PFSK-1 (cell line): ENCODE data around the gene TOPAZ1.

Experiments used
- FOXP2 ChIP-seq: optimal IDR thresholded peaks from 2 replicates; pipeline ENCODE3; 2011; ENCODE audit warnings: borderline replicate concordance, control low read depth, inconsistent platforms; ENCODE audit not compliant: insufficient read depth; ENCODE audit errors: extremely low read length, extremely low read depth
- POLR2AphosphoS5 ChIP-seq: IDR thresholded peaks from 2 replicates; pipeline ENCODE4 v1.6.1; 2012; ENCODE audit warnings: low read depth, mild to moderate bottlenecking, control low read depth, low read length, moderate library complexity
- REST ChIP-seq, 2 experiments: IDR thresholded peaks; 2 replicates each; pipeline versions ENCODE4 v1.6.1 to v1.8.0; 2011 to 2012; ENCODE audit warnings: low read depth in 2 of 2, low read length in 2 of 2, control low read depth in 1 of 2, inconsistent platforms in 1 of 2, mild to moderate bottlenecking in 1 of 2, moderate library complexity in 1 of 2; ENCODE audit not compliant: insufficient read depth in 1 of 2
- SIN3A ChIP-seq: IDR thresholded peaks from 2 replicates; pipeline ENCODE4 v1.6.1; 2012; ENCODE audit warnings: mild to moderate bottlenecking, low read length, moderate library complexity, borderline replicate concordance; ENCODE audit not compliant: insufficient read depth
- TAF1 ChIP-seq: IDR thresholded peaks from 2 replicates; pipeline ENCODE4 v1.6.1; 2012; ENCODE audit warnings: low read length, control low read depth, borderline replicate concordance; ENCODE audit not compliant: insufficient read depth

Gene TOPAZ1

GRCh38 chr3:44343421-44343820, 101.7 kb downstream of the TOPAZ1 start:
- no peak for TF ChIP-seq SIN3A
- TF ChIP-seq FOXP2: no peak
- TF ChIP-seq REST (IDR thresholded peaks at IDR 0.05; ENCODE audit: insufficient read depth in 1 of 2, low read depth in 2 of 2, low read length in 2 of 2): no peak
- no peak for TF ChIP-seq TAF1
- no peak for TF ChIP-seq POLR2AphosphoS5

GRCh38 chr3:44348993-44349392, 107.3 kb downstream of the TOPAZ1 start:
- TF ChIP-seq TAF1 (no peak), SIN3A (no peak), POLR2AphosphoS5 (no peak), REST (IDR thresholded peaks at IDR 0.05; ENCODE audit: insufficient read depth in 1 of 2, low read depth in 2 of 2, low read length in 2 of 2) (no peak), FOXP2 (no peak)

GRCh38 chr3:44353355-44353924, 111.8 kb downstream of the TOPAZ1 start:
- TF ChIP-seq SIN3A (no peak), POLR2AphosphoS5 (no peak), FOXP2 (no peak), TAF1 (no peak), REST (IDR thresholded peaks at IDR 0.05; ENCODE audit: insufficient read depth in 1 of 2, low read depth in 2 of 2, low read length in 2 of 2) (no peak)

DNA sequence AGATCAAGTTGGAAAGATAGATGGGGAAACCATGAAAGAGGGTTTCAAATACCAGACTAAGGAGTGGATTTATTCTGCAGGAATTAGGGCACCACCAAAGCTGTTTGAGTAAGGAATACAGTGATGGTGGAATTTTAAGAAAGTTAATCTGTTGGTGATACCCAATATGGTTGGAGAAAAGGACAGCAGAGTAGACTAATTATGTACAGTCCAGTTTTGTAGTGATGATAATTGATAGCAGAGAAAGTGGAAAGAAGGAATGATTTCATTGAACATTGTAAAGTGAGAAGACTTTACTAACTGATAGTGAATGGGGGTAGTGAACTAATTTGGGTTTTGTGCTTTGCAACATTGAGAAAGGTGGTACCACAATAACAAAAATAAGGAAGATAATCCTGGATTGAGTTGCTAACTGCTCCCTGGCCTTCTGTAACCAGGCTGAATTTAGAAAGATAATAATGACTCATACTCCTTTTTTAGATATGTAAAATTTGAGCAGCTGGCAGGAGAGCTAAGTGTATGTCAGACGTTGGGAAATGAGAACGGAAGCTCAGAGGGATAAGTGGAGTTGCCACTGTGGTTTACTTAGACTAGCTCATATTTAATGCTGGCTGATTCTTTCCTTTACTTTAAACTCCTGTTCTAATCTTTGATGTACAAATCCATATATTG, 113.8 kb downstream of the TOPAZ1 start:
- TF ChIP-seq FOXP2 (no peak), SIN3A (no peak), REST (IDR thresholded peaks at IDR 0.05; ENCODE audit: insufficient read depth in 1 of 2, low read depth in 2 of 2, low read length in 2 of 2) (no peak), POLR2AphosphoS5 (no peak), TAF1 (no peak)
